ENCODE data around the gene FAM171A1. TPM values are rescaled to one million over a fixed set of nuclear protein-coding genes. Genes with fewer than 3 reads are reported as not detected.

Gene FAM171A1
- total RNA-seq, 1 experiment from 2014 or later = 19.2 TPM

DNA sequence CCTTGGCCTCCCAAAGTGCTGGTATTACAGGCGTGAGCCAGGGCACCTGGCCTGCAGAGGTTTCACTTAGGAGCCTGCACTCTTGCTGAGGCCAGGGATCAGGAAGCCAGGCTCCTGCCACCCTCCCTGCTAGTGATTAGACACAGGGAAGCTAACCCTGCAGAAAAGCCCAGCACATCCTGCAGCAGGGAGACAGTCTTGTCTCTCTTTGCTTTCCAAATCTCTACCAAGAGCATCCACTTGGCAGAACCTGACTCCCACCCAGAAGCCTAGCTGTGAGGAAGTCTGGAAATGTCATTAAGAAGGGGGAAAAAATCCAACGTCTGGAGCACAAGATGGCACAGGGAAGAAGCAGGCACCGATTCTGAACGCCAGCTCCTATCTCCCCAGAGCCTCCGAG lies 8.0 kb upstream of the FAM171A1 start:
- Histone ChIP-seq H3K36me3 (ENCODE audit: control insufficient read depth, insufficient read depth, low read length) (no peaks in the 10 kb centered on the region), H3K4me3 (ENCODE audit: low read depth in 2 of 2, low read length in 2 of 2) (no peak overlapping the region), H3K27me3 (ENCODE audit: control insufficient read depth, insufficient read depth, low read length) (no peaks in the 10 kb centered on the region), H3K27ac (ENCODE audit: low read length) (no peak overlapping the region), H3K9me3 (ENCODE audit: control insufficient read depth, insufficient read depth, low read depth, low read length) (no peaks in the 10 kb centered on the region), H3K4me1 (ENCODE audit: control insufficient read depth, insufficient read depth, low read length) (no peaks in the 10 kb centered on the region)
- CTCF ChIA-PET = no interaction called here
- POLR2A ChIA-PET = no interaction called here
- DNase-seq (ENCODE audit: low read depth, low spot score) (no peak), ATAC-seq (no peak)
- no peak for TF ChIP-seq TCF7L2 (IDR thresholded peaks at IDR 0.05; ENCODE audit: low read depth, low read length)
- TF ChIP-seq, protein P1, sequence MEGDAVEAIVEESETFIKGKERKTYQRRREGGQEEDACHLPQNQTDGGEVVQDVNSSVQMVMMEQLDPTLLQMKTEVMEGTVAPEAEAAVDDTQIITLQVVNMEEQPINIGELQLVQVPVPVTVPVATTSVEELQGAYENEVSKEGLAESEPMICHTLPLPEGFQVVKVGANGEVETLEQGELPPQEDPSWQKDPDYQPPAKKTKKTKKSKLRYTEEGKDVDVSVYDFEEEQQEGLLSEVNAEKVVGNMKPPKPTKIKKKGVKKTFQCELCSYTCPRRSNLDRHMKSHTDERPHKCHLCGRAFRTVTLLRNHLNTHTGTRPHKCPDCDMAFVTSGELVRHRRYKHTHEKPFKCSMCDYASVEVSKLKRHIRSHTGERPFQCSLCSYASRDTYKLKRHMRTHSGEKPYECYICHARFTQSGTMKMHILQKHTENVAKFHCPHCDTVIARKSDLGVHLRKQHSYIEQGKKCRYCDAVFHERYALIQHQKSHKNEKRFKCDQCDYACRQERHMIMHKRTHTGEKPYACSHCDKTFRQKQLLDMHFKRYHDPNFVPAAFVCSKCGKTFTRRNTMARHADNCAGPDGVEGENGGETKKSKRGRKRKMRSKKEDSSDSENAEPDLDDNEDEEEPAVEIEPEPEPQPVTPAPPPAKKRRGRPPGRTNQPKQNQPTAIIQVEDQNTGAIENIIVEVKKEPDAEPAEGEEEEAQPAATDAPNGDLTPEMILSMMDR (IDR thresholded peaks at IDR 0.05) = no peak
- no peak for TF ChIP-seq POLR2AphosphoS5 (IDR thresholded peaks at IDR 0.05; ENCODE audit: low read depth, low read length)
- TF ChIP-seq, protein P2, sequence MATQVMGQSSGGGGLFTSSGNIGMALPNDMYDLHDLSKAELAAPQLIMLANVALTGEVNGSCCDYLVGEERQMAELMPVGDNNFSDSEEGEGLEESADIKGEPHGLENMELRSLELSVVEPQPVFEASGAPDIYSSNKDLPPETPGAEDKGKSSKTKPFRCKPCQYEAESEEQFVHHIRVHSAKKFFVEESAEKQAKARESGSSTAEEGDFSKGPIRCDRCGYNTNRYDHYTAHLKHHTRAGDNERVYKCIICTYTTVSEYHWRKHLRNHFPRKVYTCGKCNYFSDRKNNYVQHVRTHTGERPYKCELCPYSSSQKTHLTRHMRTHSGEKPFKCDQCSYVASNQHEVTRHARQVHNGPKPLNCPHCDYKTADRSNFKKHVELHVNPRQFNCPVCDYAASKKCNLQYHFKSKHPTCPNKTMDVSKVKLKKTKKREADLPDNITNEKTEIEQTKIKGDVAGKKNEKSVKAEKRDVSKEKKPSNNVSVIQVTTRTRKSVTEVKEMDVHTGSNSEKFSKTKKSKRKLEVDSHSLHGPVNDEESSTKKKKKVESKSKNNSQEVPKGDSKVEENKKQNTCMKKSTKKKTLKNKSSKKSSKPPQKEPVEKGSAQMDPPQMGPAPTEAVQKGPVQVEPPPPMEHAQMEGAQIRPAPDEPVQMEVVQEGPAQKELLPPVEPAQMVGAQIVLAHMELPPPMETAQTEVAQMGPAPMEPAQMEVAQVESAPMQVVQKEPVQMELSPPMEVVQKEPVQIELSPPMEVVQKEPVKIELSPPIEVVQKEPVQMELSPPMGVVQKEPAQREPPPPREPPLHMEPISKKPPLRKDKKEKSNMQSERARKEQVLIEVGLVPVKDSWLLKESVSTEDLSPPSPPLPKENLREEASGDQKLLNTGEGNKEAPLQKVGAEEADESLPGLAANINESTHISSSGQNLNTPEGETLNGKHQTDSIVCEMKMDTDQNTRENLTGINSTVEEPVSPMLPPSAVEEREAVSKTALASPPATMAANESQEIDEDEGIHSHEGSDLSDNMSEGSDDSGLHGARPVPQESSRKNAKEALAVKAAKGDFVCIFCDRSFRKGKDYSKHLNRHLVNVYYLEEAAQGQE (IDR thresholded peaks at IDR 0.05; ENCODE audit: insufficient read depth in 1 of 2, low read depth in 2 of 2, low read length in 1 of 2) = no peak
- no peak for TF ChIP-seq SIN3A (IDR thresholded peaks at IDR 0.05; ENCODE audit: borderline replicate concordance, insufficient read depth, low read depth, low read length)
- intact Hi-C loops (cut with micrococcal nuclease; ENCODE audit: unreplicated experiment) = no loop called here
- BruUV-seq (replicated peaks) = no TSS peak
- in situ Hi-C loops (cut with HindIII; ENCODE audit: low pct_unique_long_range_greater_than_20kb, low sequenced_read_pairs) = no loop called here

DNA sequence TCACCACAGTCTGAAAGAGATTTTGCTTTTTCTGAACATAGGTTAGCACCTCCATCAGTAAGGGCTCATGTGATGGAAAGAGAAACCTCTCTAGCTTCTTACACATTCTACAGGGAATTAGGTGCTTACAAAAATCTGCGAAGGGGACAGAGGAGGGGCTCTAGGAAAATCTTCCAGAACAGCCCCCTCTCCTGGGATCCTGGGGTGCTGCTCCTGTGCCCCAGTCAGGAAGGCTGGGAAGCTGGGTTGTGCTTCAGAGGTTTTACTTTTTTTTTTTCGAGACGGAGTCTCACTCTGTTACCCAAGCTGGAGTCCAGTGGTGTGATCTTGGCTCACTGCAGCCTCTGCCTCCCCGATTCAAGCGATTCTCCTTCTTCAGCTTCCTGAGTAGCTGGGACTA lies 7.5 kb upstream of the FAM171A1 start:
- Histone ChIP-seq H3K27ac (ENCODE audit: low read length) (no peak overlapping the region), H3K27me3 (ENCODE audit: control insufficient read depth, insufficient read depth, low read length) (no peaks in the 10 kb centered on the region), H3K4me3 (ENCODE audit: low read depth in 2 of 2, low read length in 2 of 2) (no peak overlapping the region), H3K4me1 (ENCODE audit: control insufficient read depth, insufficient read depth, low read length) (no peaks in the 10 kb centered on the region), H3K9me3 (ENCODE audit: control insufficient read depth, insufficient read depth, low read depth, low read length) (no peaks in the 10 kb centered on the region), H3K36me3 (ENCODE audit: control insufficient read depth, insufficient read depth, low read length) (no peaks in the 10 kb centered on the region)
- POLR2A ChIA-PET = no interaction called here
- BruUV-seq (replicated peaks) = no TSS peak
- CTCF ChIA-PET = no interaction called here
- in situ Hi-C loops (cut with HindIII; ENCODE audit: low pct_unique_long_range_greater_than_20kb, low sequenced_read_pairs) = no loop called here
- TF ChIP-seq POLR2AphosphoS5 (IDR thresholded peaks at IDR 0.05; ENCODE audit: low read depth, low read length) (no peak), TCF7L2 (IDR thresholded peaks at IDR 0.05; ENCODE audit: low read depth, low read length) (no peak)
- TF ChIP-seq, protein P2 (IDR thresholded peaks at IDR 0.05; ENCODE audit: insufficient read depth in 1 of 2, low read depth in 2 of 2, low read length in 1 of 2) = no peak
- DNase-seq (ENCODE audit: low read depth, low spot score) = no peak
- intact Hi-C loops (cut with micrococcal nuclease; ENCODE audit: unreplicated experiment) = no loop called here
- ATAC-seq = no peak
